HG02973 (cell line): Measurements from ENCODE around the gene TRPV2.
"Not testable (repeated sequence)": the region's sequence is repeated elsewhere in the genome, so short reads cannot be mapped to it uniquely, and the experiment has no call there.

Experiments
- ATAC-seq: cut with Tn5 transposase; IDR thresholded peaks from one replicate; pipeline ENCODE4 v1.9.1; 2021; ENCODE audit warnings: moderate library complexity; ENCODE audit not compliant: unreplicated experiment

The TRPV2 gene

GRCh38 chr17:16435925-16436886 is 20.8 kb downstream of the TRPV2 start:
- no peak for ATAC-seq

GRCh38 chr17:16437083-16437482 is 21.7 kb downstream of the TRPV2 start:
- ATAC-seq = no peak

GRCh38 chr17:16438173-16438556 is 22.8 kb downstream of the TRPV2 start:
- no peak for ATAC-seq

- peak; percentile 74 for ATAC-seq
These were observed 23.4 kb downstream of the TRPV2 start for GRCh38 chr17:16438557-16439302.

- peak; percentile 2 for ATAC-seq
These were observed 24.0 kb downstream of the TRPV2 start for GRCh38 chr17:16439303-16439791.

- no peak for ATAC-seq
These were observed 24.5 kb downstream of the TRPV2 start for GRCh38 chr17:16439811-16440351.

GRCh38 chr17:16440354-16440753 is 25.0 kb downstream of the TRPV2 start:
- not testable (repeated sequence) for ATAC-seq

GRCh38 chr17:16440901-16441629 is 25.7 kb downstream of the TRPV2 start:
- ATAC-seq = no peak

- no peak for ATAC-seq
These were observed 26.8 kb downstream of the TRPV2 start for GRCh38 chr17:16442141-16442540.

- no peak for ATAC-seq
These were observed 27.5 kb downstream of the TRPV2 start for GRCh38 chr17:16442594-16443510.

GRCh38 chr17:16443511-16444257 is 28.3 kb downstream of the TRPV2 start:
- ATAC-seq = no peak

GRCh38 chr17:16444258-16444886 is 29.0 kb downstream of the TRPV2 start:
- ATAC-seq = no peak

GRCh38 chr17:16446338-16446983 is 31.1 kb downstream of the TRPV2 start:
- no peak for ATAC-seq

GRCh38 chr17:16447676-16448075 is 32.3 kb downstream of the TRPV2 start:
- ATAC-seq = no peak

- no peak for ATAC-seq
These were observed 33.1 kb downstream of the TRPV2 start for GRCh38 chr17:16448490-16448889.

- no peak for ATAC-seq
These were observed 33.8 kb downstream of the TRPV2 start for GRCh38 chr17:16449121-16449570.

- no peak for ATAC-seq
These were observed 34.7 kb downstream of the TRPV2 start for GRCh38 chr17:16450028-16450427.

GRCh38 chr17:16452268-16452667 is 36.9 kb downstream of the TRPV2 start:
- ATAC-seq = not testable (repeated sequence)
